ENCODE results near the gene ACTL7A.
"Not testable (repeated sequence)": the region's sequence is repeated elsewhere in the genome, so short reads cannot be mapped to it uniquely, and the experiment has no call there.

DNA sequence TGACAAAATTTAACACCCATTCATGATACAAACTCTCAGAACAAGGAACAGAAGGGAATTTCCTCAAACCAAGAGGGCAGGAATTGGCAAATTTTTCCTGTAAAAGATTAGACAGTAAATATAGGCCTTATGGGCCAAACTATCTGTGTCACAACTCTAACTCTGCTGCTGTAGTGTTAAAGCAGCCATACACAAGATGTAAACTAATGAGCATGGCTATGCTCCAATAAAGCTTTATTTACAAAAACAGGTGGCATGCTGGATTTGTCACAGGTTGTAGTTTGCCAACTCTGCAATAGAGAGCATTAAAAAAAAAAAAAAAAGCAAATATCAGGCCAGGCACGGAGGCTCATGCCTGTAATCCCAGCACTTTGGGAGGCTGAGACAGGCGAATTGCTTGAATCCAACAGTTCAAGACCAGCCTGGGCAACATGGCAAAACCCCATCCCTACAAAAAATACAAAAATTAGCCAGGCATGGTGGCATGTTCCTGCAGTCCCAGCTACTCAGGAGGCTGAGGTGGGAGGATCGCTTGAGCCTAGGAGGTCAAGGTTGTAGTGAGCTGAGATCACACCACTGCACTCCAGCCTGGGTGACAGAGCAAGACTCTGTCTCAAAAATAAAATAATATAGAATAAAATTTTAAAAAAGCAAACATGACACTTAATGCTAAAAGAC is 24.7 kb downstream of the ACTL7A start:
- not testable (repeated sequence) for TF ChIP-seq CTCF (IDR thresholded peaks at IDR 0.05); EZH2 (IDR thresholded peaks at IDR 0.05; ENCODE audit: borderline replicate concordance, insufficient read depth, low read depth, low read length, poor library complexity, severe bottlenecking)

Measured in B cell (primary cell).